Activated T-cell treated with anti-CD3 and anti-CD28 coated beads for 1 hour (primary cell): ENCODE data around the gene ELOA.
A peak's percentile ranks its signal among the peaks of the same experiment; 100 is the strongest.
"Not testable (repeated sequence)": the region's sequence is repeated elsewhere in the genome, so short reads cannot be mapped to it uniquely, and the experiment has no call there.

Experiments
- DNase-seq: peaks from one replicate; pipeline ENCODE4 v3.0.0-alpha.2; 2020; ENCODE audit warnings: low read depth

The ELOA gene

GRCh38 chr1:23736437-23737134 lies 6.7 kb upstream of the ELOA start:
- no peak for DNase-seq

- DNase-seq: no peak
These were observed 1.7 kb upstream of the ELOA start for GRCh38 chr1:23741609-23742008.

GRCh38 chr1:23742670-23743286 lies 493 bp upstream of the ELOA start:
- no peak for DNase-seq

- no peak for DNase-seq
These were observed 2.2 kb downstream of the ELOA start for GRCh38 chr1:23745515-23745914.

GRCh38 chr1:23748016-23748415 lies 4.7 kb downstream of the ELOA start:
- DNase-seq: no peak

GRCh38 chr1:23751050-23751814 lies 8.0 kb downstream of the ELOA start:
- no peak for DNase-seq

GRCh38 chr1:23751815-23752200 lies 8.5 kb downstream of the ELOA start:
- no peak for DNase-seq

GRCh38 chr1:23752909-23753308 lies 9.6 kb downstream of the ELOA start:
- no peak for DNase-seq

GRCh38 chr1:23756676-23757075 lies 13.4 kb downstream of the ELOA start:
- no peak for DNase-seq

- DNase-seq: no peak
These were observed 14.5 kb downstream of the ELOA start for GRCh38 chr1:23757812-23758211.

GRCh38 chr1:23759277-23759676 lies 16.0 kb downstream of the ELOA start:
- no peak for DNase-seq

GRCh38 chr1:23763041-23763577 lies 19.8 kb downstream of the ELOA start:
- no peak for DNase-seq

GRCh38 chr1:23768733-23769132 lies 25.5 kb downstream of the ELOA start:
- no peak for DNase-seq

GRCh38 chr1:23772049-23772853 lies 29.0 kb downstream of the ELOA start:
- peak; percentile 83 for DNase-seq

- no peak for DNase-seq
These were observed 29.6 kb downstream of the ELOA start for GRCh38 chr1:23772854-23773242.

- DNase-seq: no peak
These were observed 31.1 kb downstream of the ELOA start for GRCh38 chr1:23774174-23774880.

GRCh38 chr1:23776217-23776616 lies 32.9 kb downstream of the ELOA start:
- no peak for DNase-seq

- peak; percentile 69 for DNase-seq
These were observed 34.9 kb downstream of the ELOA start, which contains the start of gene PITHD1 for GRCh38 chr1:23777979-23778814. TSS of gene PITHD1 (plus strand) at chr1:23778418. CDS start at chr1:23778516, 98 bp downstream.

- DNase-seq: no peak
These were observed 36.6 kb downstream of the ELOA start for GRCh38 chr1:23779826-23780371.

- not testable (repeated sequence) for DNase-seq
These were observed 39.9 kb downstream of the ELOA start for GRCh38 chr1:23783141-23783540.
